SK-N-SH (cell line): ENCODE data around the gene CRABP1. TPM values are rescaled to one million over a fixed set of nuclear protein-coding genes. Genes with fewer than 3 reads are reported as not detected.

Experiments used
- CTCF ChIA-PET: fragments of 300-600, 350-600 bp; formaldehyde crosslinking; extraction: SDS; loops from one replicate; lab custom pipeline; 2021; lab: Yijun Ruan, JAX
- POLR2A ChIA-PET: fragments of 350-600 bp; sonication (Branson Sonifier 250); formaldehyde crosslinking; extraction: SDS; loops from one replicate; lab custom pipeline; 2020; ENCODE audit warnings: antibody characterized with exemption, inconsistent platforms; lab: Yijun Ruan, JAX
- DNase-seq: peaks from one replicate; pipeline ENCODE4 v3.0.0; 2012
- H2AFZ ChIP-seq: fragments of 200-600 bp; sonication (generic); 2 replicates; pipeline ENCODE4 v1.8.1; 2016; ENCODE audit warnings: antibody characterized with exemption, mild to moderate bottlenecking, low read depth
- H3F3A ChIP-seq: fragments of 200-600 bp; sonication (generic); replicated peaks from 2 replicates; pipeline ENCODE3; 2016; ENCODE audit warnings: antibody characterized with exemption, mild to moderate bottlenecking; ENCODE audit not compliant: insufficient read depth
- H3K27ac ChIP-seq, 2 experiments: fragments of 200-500 bp in 1 of 2; fragments of 200-600 bp in 1 of 2; sonication (Bioruptor generic) in 1 of 2; sonication (generic), shearing (Covaris generic) in 1 of 2; 2 replicates each; pipeline versions ENCODE4 v1.5.1 to v1.6.1; 2014 to 2016; ENCODE audit warnings: low read depth in 2 of 2, inconsistent platforms in 1 of 2, low read length in 1 of 2, mild to moderate bottlenecking in 1 of 2, mixed read lengths in 1 of 2
- H3K27me3 ChIP-seq: fragments of 200-600 bp; sonication (generic), shearing (Covaris generic); 2 replicates; pipeline ENCODE4 v1.6.1; 2016; ENCODE audit warnings: mixed run types; ENCODE audit not compliant: insufficient read depth
- H3K36me3 ChIP-seq, 2 experiments: fragments of 200-500 bp in 1 of 2; fragments of 200-600 bp in 1 of 2; sonication (Bioruptor generic) in 1 of 2; sonication (generic) in 1 of 2; replicated peaks in 1 of 2; 2 replicates each; pipeline versions ENCODE3 to v1.5.1; 2014 to 2016; ENCODE audit warnings: low read length in 1 of 2, mild to moderate bottlenecking in 1 of 2; ENCODE audit not compliant: insufficient read depth in 2 of 2, control insufficient read depth in 1 of 2
- H3K4me1 ChIP-seq, 2 experiments: fragments of 200-500 bp in 1 of 2; fragments of 200-600 bp in 1 of 2; sonication (Bioruptor generic) in 1 of 2; sonication (generic), shearing (Covaris generic) in 1 of 2; 2 replicates each; pipeline versions ENCODE4 v1.5.1 to v1.6.1; 2014 to 2016; ENCODE audit warnings: low read depth in 1 of 2, low read length in 1 of 2, mixed run types in 1 of 2; ENCODE audit not compliant: insufficient read depth in 2 of 2, control insufficient read depth in 1 of 2
- H3K4me2 ChIP-seq: fragments of 200-600 bp; sonication (generic), shearing (Covaris generic); 2 replicates; pipeline ENCODE4 v1.6.1; 2017; ENCODE audit warnings: mixed run types
- H3K4me3 ChIP-seq, 2 experiments: fragments of 200-500 bp in 1 of 2; fragments of 200-600 bp in 1 of 2; sonication (Bioruptor generic) in 1 of 2; sonication (generic), shearing (Covaris generic) in 1 of 2; 2 replicates each; pipeline versions ENCODE4 v1.5.1 to v1.8.1; 2014 to 2016; ENCODE audit warnings: low read depth in 2 of 2, inconsistent platforms in 1 of 2, low read length in 1 of 2, mild to moderate bottlenecking in 1 of 2, mixed read lengths in 1 of 2, moderate library complexity in 1 of 2
- H3K79me2 ChIP-seq: fragments of 200-600 bp; sonication (generic); 2 replicates; pipeline ENCODE4 v1.8.1; 2017; ENCODE audit warnings: mild to moderate bottlenecking; ENCODE audit not compliant: insufficient read depth
- H3K9ac ChIP-seq: fragments of 200-600 bp; sonication (generic); 2 replicates; pipeline ENCODE4 v1.6.1; 2017; ENCODE audit warnings: mixed run types
- H3K9me2 ChIP-seq: fragments of 200-600 bp; sonication (generic); 2 replicates; pipeline ENCODE4 v1.6.1; 2017; ENCODE audit warnings: mixed run types
- H3K9me3 ChIP-seq: fragments of 200-600 bp; sonication (generic); 2 replicates; pipeline ENCODE4 v1.6.1; 2017; ENCODE audit warnings: mixed run types, mild to moderate bottlenecking, moderate library complexity
- H4K20me1 ChIP-seq: fragments of 200-600 bp; sonication (generic); 2 replicates; pipeline ENCODE4 v1.6.1; 2017; ENCODE audit warnings: mild to moderate bottlenecking, mixed run types; ENCODE audit not compliant: insufficient read depth
- CHD2 ChIP-seq: fragments of 150-350 bp; IDR thresholded peaks from 2 replicates; pipeline ENCODE4 v1.6.1; 2018; ENCODE audit warnings: low read length; ENCODE audit not compliant: partially characterized antibody
- ELF1 ChIP-seq: IDR thresholded peaks from 2 replicates; pipeline ENCODE4 v1.4.0; 2012
- EP300 ChIP-seq, 2 experiments: IDR thresholded peaks; 2 replicates each; pipeline versions ENCODE4 v1.4.0 to v1.6.1; 2012; ENCODE audit warnings: borderline replicate concordance in 1 of 2, low read depth in 1 of 2, low read length in 1 of 2
- EZH2phosphoT487 ChIP-seq: fragments of 200-600 bp; sonication (generic); IDR thresholded peaks from 2 replicates; pipeline ENCODE4 v1.6.1; 2017; ENCODE audit warnings: low read depth, mixed run types, mild to moderate bottlenecking, antibody characterized with exemption, moderate library complexity, borderline replicate concordance
- FOXJ3 ChIP-seq: sonication (generic); formaldehyde crosslinking; IDR thresholded peaks from 2 replicates; pipeline ENCODE4 v1.5.1; 2020; ENCODE audit warnings: mild to moderate bottlenecking, missing genetic modification reagents
- GABPA ChIP-seq: IDR thresholded peaks from 2 replicates; pipeline ENCODE4 v1.4.0; 2012; ENCODE audit warnings: low read depth, mild to moderate bottlenecking
- JUND ChIP-seq: IDR thresholded peaks from 2 replicates; pipeline ENCODE4 v1.4.0; 2012
- MAX ChIP-seq: IDR thresholded peaks from 2 replicates; pipeline ENCODE4 v1.4.0; 2012; ENCODE audit warnings: low read depth
- MXI1 ChIP-seq: IDR thresholded peaks from 2 replicates; pipeline ENCODE4 v1.6.1; 2012; ENCODE audit warnings: mild to moderate bottlenecking, low read depth, low read length, improper control_type of control experiment
- NFIC ChIP-seq: IDR thresholded peaks from 2 replicates; pipeline ENCODE4 v1.4.0; 2012; ENCODE audit warnings: borderline replicate concordance
- NRF1 ChIP-seq: IDR thresholded peaks from 2 replicates; pipeline ENCODE4 v1.6.1; 2012; ENCODE audit warnings: low read depth, mild to moderate bottlenecking, low read length
- RAD21 ChIP-seq: IDR thresholded peaks from 2 replicates; pipeline ENCODE4 v1.6.1; 2012; ENCODE audit warnings: mild to moderate bottlenecking, low read length
- REST ChIP-seq: IDR thresholded peaks from 2 replicates; pipeline ENCODE4 v1.6.1; 2012; ENCODE audit warnings: mild to moderate bottlenecking, low read depth, low read length, moderate library complexity
- RFX5 ChIP-seq: IDR thresholded peaks from 2 replicates; pipeline ENCODE4 v1.6.1; 2012; ENCODE audit warnings: mild to moderate bottlenecking, improper control_type of control experiment, low read length
- RXRA ChIP-seq: IDR thresholded peaks from 2 replicates; pipeline ENCODE4 v1.4.0; 2012; ENCODE audit warnings: low read depth, mild to moderate bottlenecking, borderline replicate concordance
- TAF1 ChIP-seq: IDR thresholded peaks from 2 replicates; pipeline ENCODE4 v1.6.1; 2012; ENCODE audit warnings: low read depth, mild to moderate bottlenecking, low read length, moderate library complexity, borderline replicate concordance
- TCF12 ChIP-seq: IDR thresholded peaks from 2 replicates; pipeline ENCODE4 v1.4.0; 2012
- TEAD4 ChIP-seq: IDR thresholded peaks from 2 replicates; pipeline ENCODE4 v1.4.0; 2012; ENCODE audit warnings: mild to moderate bottlenecking, borderline replicate concordance; ENCODE audit not compliant: insufficient read depth
- USF2 ChIP-seq: fragments of 150-350 bp; IDR thresholded peaks from 2 replicates; pipeline ENCODE4 v1.6.1; 2017; ENCODE audit warnings: antibody characterized with exemption, low read length, low read depth, borderline replicate concordance
- WGBS: methylation state at CpG from one replicate; pipeline ENCODE4 v1.1.6; 2017; ENCODE audit warnings: low lambda C conversion rate; 5-methylcytosine and 5-hydroxymethylcytosine counted together
- polyA plus RNA-seq, 3 experiments: library from polyadenylated mRNA; depleted of rRNA; stranded (reverse); fragments of >200 nt; gene quantifications; 2 replicates each; pipeline ENCODE4 v1.2.3, GENCODE V29; 2012
- TF ChIP-seq, protein P1 (sequence below): IDR thresholded peaks from 2 replicates; pipeline ENCODE4; 2012
- TF ChIP-seq, protein P2 (sequence below): fragments of 150-350 bp; IDR thresholded peaks from 2 replicates; pipeline ENCODE4 v1.6.1; 2016; ENCODE audit warnings: mild to moderate bottlenecking, low read depth, low read length

The CRABP1 gene
- polyA plus RNA-seq, 1 of the 3 experiments (the other 2 are of a cell fraction), result 1.0 TPM

DNA sequence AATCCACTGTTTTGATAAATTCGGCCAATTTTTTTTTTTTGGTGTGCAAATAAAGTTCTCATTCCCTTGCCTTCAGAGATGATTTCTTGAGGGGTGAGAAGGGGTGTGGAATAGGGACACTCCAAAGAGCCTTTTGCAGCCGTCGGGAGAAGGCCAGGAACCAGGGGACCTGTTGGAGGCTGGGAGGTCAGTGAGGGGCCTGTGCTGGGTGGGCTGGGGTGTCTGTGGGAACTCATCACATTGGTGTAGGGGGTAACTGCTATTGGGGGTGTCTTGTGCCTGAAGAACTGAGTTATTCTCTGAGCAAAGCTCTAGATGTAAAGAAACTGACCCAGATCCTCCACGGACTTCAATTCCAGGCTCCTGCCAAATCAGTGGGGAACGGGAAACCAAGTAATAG lies 27.2 kb upstream of the CRABP1 start:
- no peaks in the 10 kb centered on the region for H3K36me3 ChIP-seq
- 68% methylated on average over 4 of the region's 5 CpGs for WGBS
- H3K4me1 ChIP-seq, result peaks cover 0 to 23% of the 10 kb centered on the region in 2 experiments; a peak in 1 of 4 replicates
- no peaks in the 10 kb centered on the region for H3F3A ChIP-seq
- no peak overlapping the region for H3K9ac ChIP-seq
- DNase-seq, result no peak
- TF ChIP-seq RAD21, result no peak
- TF ChIP-seq GABPA, result no peak
- no peak for TF ChIP-seq CHD2
- TF ChIP-seq JUND, result no peak
- TF ChIP-seq RFX5, result no peak
- TF ChIP-seq NFIC, result no peak
- no peak for TF ChIP-seq MAX
- no peak for TF ChIP-seq MXI1
- TF ChIP-seq EZH2phosphoT487, result no peak
- TF ChIP-seq, protein P1, sequence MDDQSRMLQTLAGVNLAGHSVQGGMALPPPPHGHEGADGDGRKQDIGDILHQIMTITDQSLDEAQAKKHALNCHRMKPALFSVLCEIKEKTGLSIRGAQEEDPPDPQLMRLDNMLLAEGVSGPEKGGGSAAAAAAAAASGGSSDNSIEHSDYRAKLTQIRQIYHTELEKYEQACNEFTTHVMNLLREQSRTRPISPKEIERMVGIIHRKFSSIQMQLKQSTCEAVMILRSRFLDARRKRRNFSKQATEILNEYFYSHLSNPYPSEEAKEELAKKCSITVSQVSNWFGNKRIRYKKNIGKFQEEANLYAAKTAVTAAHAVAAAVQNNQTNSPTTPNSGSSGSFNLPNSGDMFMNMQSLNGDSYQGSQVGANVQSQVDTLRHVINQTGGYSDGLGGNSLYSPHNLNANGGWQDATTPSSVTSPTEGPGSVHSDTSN, result no peak
- TF ChIP-seq EP300 (IDR thresholded peaks at IDR 0.05; ENCODE audit: borderline replicate concordance in 1 of 2, low read depth in 1 of 2, low read length in 1 of 2), result no peak
- TF ChIP-seq FOXJ3 (CRISPR knock-in tag), result no peak
- no peak for TF ChIP-seq USF2
- ChIA-PET POLR2A (no interaction called here), CTCF (interaction anchor here (0.7 to 31.8 kb wide), 9 partner anchors 20 to 438 kb away, joined by 3 to 772 read pairs (median 4); partner anchors contain the start of gene IREB2)
- H3K79me2 ChIP-seq, result no peaks in the 10 kb centered on the region
- H4K20me1 ChIP-seq, result no peaks in the 10 kb centered on the region
- no peaks in the 10 kb centered on the region for H3K9me3 ChIP-seq
- H2AFZ ChIP-seq, result no peak overlapping the region
- no peak overlapping the region for H3K4me3 ChIP-seq
- no peak overlapping the region for H3K27ac ChIP-seq
- H3K9me2 ChIP-seq, result no peaks in the 10 kb centered on the region
- H3K4me2 ChIP-seq, result no peak overlapping the region
- H3K27me3 ChIP-seq, result no peaks in the 10 kb centered on the region

- no peaks in the 10 kb centered on the region for H3K27me3 ChIP-seq
- no peak overlapping the region for H3K9ac ChIP-seq
- no peak for DNase-seq
- no peaks in the 10 kb centered on the region for H3F3A ChIP-seq
- H2AFZ ChIP-seq, result no peak overlapping the region
- ChIA-PET POLR2A (no interaction called here), CTCF (interaction anchor here (0.9 to 31.8 kb wide), 3 partner anchors 76 to 126 kb away, joined by 3 to 772 read pairs (median 7); partner anchors contain the start of gene IREB2)
- no peaks in the 10 kb centered on the region for H3K36me3 ChIP-seq
- peaks cover 0 to 21% of the 10 kb centered on the region in 2 experiments; a peak in 1 of 4 replicates for H3K4me1 ChIP-seq
- no peaks in the 10 kb centered on the region for H3K9me2 ChIP-seq
- WGBS, result 75% methylated on average over 6 of the region's 8 CpGs
- no peaks in the 10 kb centered on the region for H3K9me3 ChIP-seq
- no peaks in the 10 kb centered on the region for H3K79me2 ChIP-seq
- no peak overlapping the region for H3K27ac ChIP-seq
- H3K4me2 ChIP-seq, result no peak overlapping the region
- H4K20me1 ChIP-seq, result no peaks in the 10 kb centered on the region
- H3K4me3 ChIP-seq, result no peak overlapping the region
- TF ChIP-seq FOXJ3 (CRISPR knock-in tag), result no peak
- no peak for TF ChIP-seq RXRA
- no peak for TF ChIP-seq TEAD4
- TF ChIP-seq ELF1, result no peak
- no peak for TF ChIP-seq MXI1
- TF ChIP-seq TAF1, result no peak
- TF ChIP-seq, protein P2, sequence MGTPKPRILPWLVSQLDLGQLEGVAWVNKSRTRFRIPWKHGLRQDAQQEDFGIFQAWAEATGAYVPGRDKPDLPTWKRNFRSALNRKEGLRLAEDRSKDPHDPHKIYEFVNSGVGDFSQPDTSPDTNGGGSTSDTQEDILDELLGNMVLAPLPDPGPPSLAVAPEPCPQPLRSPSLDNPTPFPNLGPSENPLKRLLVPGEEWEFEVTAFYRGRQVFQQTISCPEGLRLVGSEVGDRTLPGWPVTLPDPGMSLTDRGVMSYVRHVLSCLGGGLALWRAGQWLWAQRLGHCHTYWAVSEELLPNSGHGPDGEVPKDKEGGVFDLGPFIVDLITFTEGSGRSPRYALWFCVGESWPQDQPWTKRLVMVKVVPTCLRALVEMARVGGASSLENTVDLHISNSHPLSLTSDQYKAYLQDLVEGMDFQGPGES, result no peak
- TF ChIP-seq, protein P1, result no peak
- TF ChIP-seq NFIC, result no peak
- TF ChIP-seq TCF12, result no peak
- TF ChIP-seq NRF1, result no peak
- TF ChIP-seq REST, result no peak
- TF ChIP-seq RAD21, result no peak
Observed at GRCh38 chr15:78313383-78313782, 26.8 kb upstream of the CRABP1 start.
